ENCODE results near the gene PBLD.

DNA sequence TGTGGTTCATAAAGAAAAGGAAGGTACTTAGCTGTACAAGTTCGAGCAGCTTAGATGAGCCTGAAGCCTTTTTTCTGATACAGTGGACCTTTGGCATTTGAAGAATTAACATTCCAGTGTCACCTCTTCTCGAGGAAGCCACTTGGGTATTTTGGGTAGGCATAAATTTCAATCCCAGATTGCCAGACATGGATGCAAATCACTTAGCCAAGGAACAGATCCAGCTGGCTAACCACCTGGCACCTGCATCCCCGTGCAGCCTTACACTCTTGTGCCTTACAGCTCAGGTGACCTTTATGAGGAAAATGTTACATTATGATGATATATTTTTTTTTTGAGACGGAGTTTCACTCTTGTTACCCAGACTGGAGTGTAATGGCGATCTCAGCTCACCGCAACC lies 84.8 kb downstream of the PBLD start:
- TF ChIP-seq, protein P1, sequence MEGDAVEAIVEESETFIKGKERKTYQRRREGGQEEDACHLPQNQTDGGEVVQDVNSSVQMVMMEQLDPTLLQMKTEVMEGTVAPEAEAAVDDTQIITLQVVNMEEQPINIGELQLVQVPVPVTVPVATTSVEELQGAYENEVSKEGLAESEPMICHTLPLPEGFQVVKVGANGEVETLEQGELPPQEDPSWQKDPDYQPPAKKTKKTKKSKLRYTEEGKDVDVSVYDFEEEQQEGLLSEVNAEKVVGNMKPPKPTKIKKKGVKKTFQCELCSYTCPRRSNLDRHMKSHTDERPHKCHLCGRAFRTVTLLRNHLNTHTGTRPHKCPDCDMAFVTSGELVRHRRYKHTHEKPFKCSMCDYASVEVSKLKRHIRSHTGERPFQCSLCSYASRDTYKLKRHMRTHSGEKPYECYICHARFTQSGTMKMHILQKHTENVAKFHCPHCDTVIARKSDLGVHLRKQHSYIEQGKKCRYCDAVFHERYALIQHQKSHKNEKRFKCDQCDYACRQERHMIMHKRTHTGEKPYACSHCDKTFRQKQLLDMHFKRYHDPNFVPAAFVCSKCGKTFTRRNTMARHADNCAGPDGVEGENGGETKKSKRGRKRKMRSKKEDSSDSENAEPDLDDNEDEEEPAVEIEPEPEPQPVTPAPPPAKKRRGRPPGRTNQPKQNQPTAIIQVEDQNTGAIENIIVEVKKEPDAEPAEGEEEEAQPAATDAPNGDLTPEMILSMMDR (IDR thresholded peaks at IDR 0.05; ENCODE audit: insufficient read depth, low read length) = no peak
- TF ChIP-seq GABPA (IDR thresholded peaks at IDR 0.05; ENCODE audit: low read depth) = no peak

Measured in HL-60 (cell line).